Colon (tissue), 2 donors: ENCODE data around the gene RAPGEF1.
"Not testable (repeated sequence)": the region's sequence is repeated elsewhere in the genome, so short reads cannot be mapped to it uniquely, and the experiment has no call there.

Experiments used
- FAIRE-seq: peaks from 2 replicates; lab custom pipeline; 2012; peaks lifted over from hg19 to GRCh38; lab: Jason Lieb, UNC
- donor health status: control.
- donor health status: control.

The RAPGEF1 gene

GRCh38 chr9:131731237-131731636 is 8.6 kb downstream of the RAPGEF1 start:
- no peak for FAIRE-seq

GRCh38 chr9:131728961-131729360 is 10.9 kb downstream of the RAPGEF1 start:
- no peak for FAIRE-seq

GRCh38 chr9:131728546-131728910 is 11.3 kb downstream of the RAPGEF1 start:
- FAIRE-seq = no peak

- FAIRE-seq = no peak
Measured at GRCh38 chr9:131727795-131728545, 11.9 kb downstream of the RAPGEF1 start.

- FAIRE-seq = no peak
Measured at GRCh38 chr9:131727184-131727759, 12.6 kb downstream of the RAPGEF1 start.

- FAIRE-seq = no peak
Measured at GRCh38 chr9:131724683-131725082, 15.2 kb downstream of the RAPGEF1 start.

GRCh38 chr9:131723632-131724031 is 16.2 kb downstream of the RAPGEF1 start:
- no peak for FAIRE-seq

- no peak for FAIRE-seq
Measured at GRCh38 chr9:131722255-131722654, 17.6 kb downstream of the RAPGEF1 start.

- FAIRE-seq = no peak
Measured at GRCh38 chr9:131721076-131721475, 18.8 kb downstream of the RAPGEF1 start.

- FAIRE-seq = no peak
Measured at GRCh38 chr9:131720330-131720729, 19.5 kb downstream of the RAPGEF1 start.

- no peak for FAIRE-seq
Measured at GRCh38 chr9:131719262-131719908, 20.5 kb downstream of the RAPGEF1 start.

- FAIRE-seq = no peak
Measured at GRCh38 chr9:131717719-131718460, 22.0 kb downstream of the RAPGEF1 start.

- no peak for FAIRE-seq
Measured at GRCh38 chr9:131715906-131716305, 24.0 kb downstream of the RAPGEF1 start.

GRCh38 chr9:131714821-131715220 is 25.1 kb downstream of the RAPGEF1 start:
- no peak for FAIRE-seq

- FAIRE-seq = no peak
Measured at GRCh38 chr9:131714161-131714646, 25.7 kb downstream of the RAPGEF1 start.

- no peak for FAIRE-seq
Measured at GRCh38 chr9:131713016-131713415, 26.9 kb downstream of the RAPGEF1 start.

GRCh38 chr9:131712151-131712716 is 27.6 kb downstream of the RAPGEF1 start:
- FAIRE-seq = no peak

GRCh38 chr9:131709771-131710431 is 30.0 kb downstream of the RAPGEF1 start:
- no peak for FAIRE-seq

- FAIRE-seq = not testable (repeated sequence)
Measured at GRCh38 chr9:131709010-131709770, 30.7 kb downstream of the RAPGEF1 start.

GRCh38 chr9:131708226-131709002 is 31.5 kb downstream of the RAPGEF1 start:
- no peak for FAIRE-seq
